DND-41 (cell line): Measurements from ENCODE around the gene HACD2.

Experiments
- CTCF ChIP-seq: IDR thresholded peaks from 2 replicates; pipeline ENCODE4 v1.5.1; 2012; ENCODE audit warnings: borderline replicate concordance, low read length, moderate library complexity, mild to moderate bottlenecking; ENCODE audit not compliant: poor library complexity, severe bottlenecking; ENCODE audit errors: extremely low read depth
- EZH2 ChIP-seq: IDR thresholded peaks from 3 replicates; pipeline ENCODE4 v1.6.1; 2012; ENCODE audit warnings: borderline replicate concordance, low read depth, mild to moderate bottlenecking, moderate library complexity, low read length, inconsistent platforms; ENCODE audit not compliant: severe bottlenecking

GRCh38 chr3:123634149-123635051 is 49.5 kb upstream of the HACD2 start:
- TF ChIP-seq CTCF, result no peak
- TF ChIP-seq EZH2, result no peak
